K562 (cell line): ENCODE data around the gene ACSL3. TPM values are rescaled to one million over a fixed set of nuclear protein-coding genes. Genes with fewer than 3 reads are reported as not detected.

Experiments used
- BCL6 ChIP-seq: fragments of 250-450 bp; sonication (Bioruptor Pico); IDR thresholded peaks from 2 replicates; pipeline ENCODE4 v1.4.0; 2020
- CEBPZ ChIP-seq: fragments of 150-350 bp; IDR thresholded peaks from 2 replicates; pipeline ENCODE4 v1.6.1; 2014; ENCODE audit warnings: low read depth, mild to moderate bottlenecking, low read length, borderline replicate concordance
- CHCHD3 ChIP-seq: fragments of 250-450 bp; sonication (Bioruptor Pico); IDR thresholded peaks from 2 replicates; pipeline ENCODE4 v2.1.2; 2022; ENCODE audit warnings: mild to moderate bottlenecking
- FOXP4 ChIP-seq: sonication (generic); formaldehyde crosslinking; IDR thresholded peaks from 2 replicates; pipeline ENCODE4 v1.8.0; 2022; ENCODE audit warnings: mild to moderate bottlenecking, missing genetic modification reagents, borderline replicate concordance
- HNRNPUL1 ChIP-seq: fragments of 200-400 bp; formaldehyde crosslinking; IDR thresholded peaks from 2 replicates; pipeline ENCODE4 v1.6.1; 2017; ENCODE audit warnings: low read length
- POLR2B ChIP-seq: fragments of 450-650 bp; IDR thresholded peaks from 2 replicates; pipeline ENCODE4 v1.6.1; 2018; ENCODE audit warnings: low read depth; ENCODE audit not compliant: partially characterized antibody
- RCOR1 ChIP-seq, 2 experiments: IDR thresholded peaks; 2 replicates each; pipeline ENCODE4 v1.6.1; 2012; ENCODE audit warnings: low read depth in 2 of 2, low read length in 2 of 2, borderline replicate concordance in 1 of 2, improper control_type of control experiment in 1 of 2
- TAF7 ChIP-seq: fragments of 450-650 bp; IDR thresholded peaks from 2 replicates; pipeline ENCODE4 v1.6.1; 2016; ENCODE audit warnings: missing genetic modification characterization, missing compliant biosample characterization
- ZNF134 ChIP-seq: fragments of 250-450 bp; sonication (Bioruptor Pico); conservative IDR thresholded peaks from 2 replicates; pipeline ENCODE4 v1.4.0; 2020
- ZNF239 ChIP-seq: fragments of 250-450 bp; sonication (Bioruptor Pico); IDR thresholded peaks from 2 replicates; pipeline ENCODE4 v1.4.0; 2020; ENCODE audit warnings: mild to moderate bottlenecking
- ZNF24 ChIP-seq: fragments of 450-650 bp; IDR thresholded peaks from 2 replicates; pipeline ENCODE4 v1.6.1; 2016
- ZNF3 ChIP-seq: fragments of 250-450 bp; sonication (Bioruptor Pico); IDR thresholded peaks from 2 replicates; pipeline ENCODE4 v1.5.0; 2021; ENCODE audit warnings: mild to moderate bottlenecking, moderate library complexity
- polyA plus RNA-seq, 8 experiments: library from polyadenylated mRNA; depleted of rRNA in 4 of 8; stranded (reverse) in 5 of 8; unstranded in 3 of 8; fragments of >200 nt; fragmentation: Nextera tagmentation in 2 of 8; fragmentation: Illumina TruSeq in 1 of 8; extraction: Ambion mirVana in 2 of 8; extraction: Trizol in 1 of 8; gene quantifications; 2 replicates each; pipeline versions ENCODE4 v1.2.1 to v1.2.3, GENCODE V29; 2011 to 2014; ENCODE audit warnings: inconsistent platforms in 1 of 8, missing spikeins in 1 of 8
- total RNA-seq, 7 experiments: library from RNA; depleted of rRNA in 6 of 7; stranded (reverse); fragments of >200 nt in 6 of 7; fragmentation: Illumina TruSeq in 2 of 7; extraction: Trizol in 2 of 7; gene quantifications; 2 replicates each; pipeline versions ENCODE4 v1.2.1 to v1.2.3, GENCODE V29; 2011 to 2021; ENCODE audit warnings: low replicate concordance in 1 of 7
- TF ChIP-seq, protein P1 (sequence below): sonication (generic); formaldehyde crosslinking; IDR thresholded peaks from 2 replicates; pipeline ENCODE4 v1.8.1; 2023; ENCODE audit warnings: missing genetic modification reagents, mild to moderate bottlenecking, borderline replicate concordance
- TF ChIP-seq, protein P2 (sequence below): fragments of 250-450 bp; sonication (Bioruptor Pico); IDR thresholded peaks from 2 replicates; pipeline ENCODE4 v1.4.0; 2020; ENCODE audit warnings: borderline replicate concordance
- TF ChIP-seq, protein P3 (sequence below): fragments of 250-450 bp; sonication (Bioruptor Pico); IDR thresholded peaks from 2 replicates; pipeline ENCODE4 v1.5.1; 2021; ENCODE audit warnings: mild to moderate bottlenecking

Gene ACSL3
- total and polyA plus RNA-seq, 9 of the 15 experiments (the other 6 are each of a cell fraction or from before 2014, with no cell fraction given) = 21.3 to 123 (median 85.2) TPM

DNA sequence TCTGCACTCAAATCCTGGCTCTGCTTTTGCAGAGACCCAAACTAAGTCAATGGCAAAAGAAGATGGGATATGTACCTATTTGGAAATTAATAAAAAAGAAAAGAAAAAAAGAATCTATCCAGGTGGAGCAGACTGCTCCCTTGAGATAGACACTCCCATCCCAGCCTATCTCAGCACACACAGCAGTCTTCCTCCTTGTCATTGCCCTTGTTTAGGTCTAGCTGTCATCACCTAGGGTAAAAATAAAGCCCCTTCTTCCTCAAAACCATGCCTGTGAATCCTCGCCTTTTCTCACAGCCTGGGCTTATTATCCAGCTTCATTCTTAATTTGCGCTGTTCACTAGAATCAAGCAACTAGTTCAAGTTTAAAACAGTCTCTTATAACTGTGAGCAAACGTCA lies 30.7 kb upstream of the ACSL3 start (continued):
- no peak for TF ChIP-seq CEBPZ
- no peak for TF ChIP-seq TAF7 (tag)
- TF ChIP-seq ZNF134 = no peak
- no peak for TF ChIP-seq HNRNPUL1
- TF ChIP-seq, protein P1, sequence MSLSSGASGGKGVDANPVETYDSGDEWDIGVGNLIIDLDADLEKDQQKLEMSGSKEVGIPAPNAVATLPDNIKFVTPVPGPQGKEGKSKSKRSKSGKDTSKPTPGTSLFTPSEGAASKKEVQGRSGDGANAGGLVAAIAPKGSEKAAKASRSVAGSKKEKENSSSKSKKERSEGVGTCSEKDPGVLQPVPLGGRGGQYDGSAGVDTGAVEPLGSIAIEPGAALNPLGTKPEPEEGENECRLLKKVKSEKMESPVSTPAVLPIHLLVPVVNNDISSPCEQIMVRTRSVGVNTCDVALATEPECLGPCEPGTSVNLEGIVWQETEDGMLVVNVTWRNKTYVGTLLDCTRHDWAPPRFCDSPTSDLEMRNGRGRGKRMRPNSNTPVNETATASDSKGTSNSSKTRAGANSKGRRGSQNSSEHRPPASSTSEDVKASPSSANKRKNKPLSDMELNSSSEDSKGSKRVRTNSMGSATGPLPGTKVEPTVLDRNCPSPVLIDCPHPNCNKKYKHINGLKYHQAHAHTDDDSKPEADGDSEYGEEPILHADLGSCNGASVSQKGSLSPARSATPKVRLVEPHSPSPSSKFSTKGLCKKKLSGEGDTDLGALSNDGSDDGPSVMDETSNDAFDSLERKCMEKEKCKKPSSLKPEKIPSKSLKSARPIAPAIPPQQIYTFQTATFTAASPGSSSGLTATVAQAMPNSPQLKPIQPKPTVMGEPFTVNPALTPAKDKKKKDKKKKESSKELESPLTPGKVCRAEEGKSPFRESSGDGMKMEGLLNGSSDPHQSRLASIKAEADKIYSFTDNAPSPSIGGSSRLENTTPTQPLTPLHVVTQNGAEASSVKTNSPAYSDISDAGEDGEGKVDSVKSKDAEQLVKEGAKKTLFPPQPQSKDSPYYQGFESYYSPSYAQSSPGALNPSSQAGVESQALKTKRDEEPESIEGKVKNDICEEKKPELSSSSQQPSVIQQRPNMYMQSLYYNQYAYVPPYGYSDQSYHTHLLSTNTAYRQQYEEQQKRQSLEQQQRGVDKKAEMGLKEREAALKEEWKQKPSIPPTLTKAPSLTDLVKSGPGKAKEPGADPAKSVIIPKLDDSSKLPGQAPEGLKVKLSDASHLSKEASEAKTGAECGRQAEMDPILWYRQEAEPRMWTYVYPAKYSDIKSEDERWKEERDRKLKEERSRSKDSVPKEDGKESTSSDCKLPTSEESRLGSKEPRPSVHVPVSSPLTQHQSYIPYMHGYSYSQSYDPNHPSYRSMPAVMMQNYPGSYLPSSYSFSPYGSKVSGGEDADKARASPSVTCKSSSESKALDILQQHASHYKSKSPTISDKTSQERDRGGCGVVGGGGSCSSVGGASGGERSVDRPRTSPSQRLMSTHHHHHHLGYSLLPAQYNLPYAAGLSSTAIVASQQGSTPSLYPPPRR (CRISPR knock-in tag) = no peak
- TF ChIP-seq RCOR1 (IDR thresholded peaks at IDR 0.05; ENCODE audit: borderline replicate concordance in 1 of 2, low read depth in 2 of 2, low read length in 2 of 2) = peak in 1 of 2 experiments; percentile 73; a peak in 2 of 4 replicates
- TF ChIP-seq, protein P2, sequence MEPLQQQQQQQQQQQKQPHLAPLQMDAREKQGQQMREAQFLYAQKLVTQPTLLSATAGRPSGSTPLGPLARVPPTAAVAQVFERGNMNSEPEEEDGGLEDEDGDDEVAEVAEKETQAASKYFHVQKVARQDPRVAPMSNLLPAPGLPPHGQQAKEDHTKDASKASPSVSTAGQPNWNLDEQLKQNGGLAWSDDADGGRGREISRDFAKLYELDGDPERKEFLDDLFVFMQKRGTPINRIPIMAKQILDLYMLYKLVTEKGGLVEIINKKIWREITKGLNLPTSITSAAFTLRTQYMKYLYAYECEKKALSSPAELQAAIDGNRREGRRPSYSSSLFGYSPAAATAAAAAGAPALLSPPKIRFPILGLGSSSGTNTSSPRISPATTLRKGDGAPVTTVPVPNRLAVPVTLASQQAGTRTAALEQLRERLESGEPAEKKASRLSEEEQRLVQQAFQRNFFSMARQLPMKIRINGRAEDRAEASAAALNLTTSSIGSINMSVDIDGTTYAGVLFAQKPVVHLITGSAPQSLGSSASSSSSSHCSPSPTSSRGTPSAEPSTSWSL = no peak
- TF ChIP-seq CHCHD3 (CRISPR knock-in tag) = no peak
- TF ChIP-seq ZNF3 (CRISPR knock-in tag) = no peak
- no peak for TF ChIP-seq ZNF239 (CRISPR knock-in tag)
- TF ChIP-seq BCL6 (CRISPR knock-in tag) = no peak
- TF ChIP-seq POLR2B = no peak
- TF ChIP-seq, protein P3, sequence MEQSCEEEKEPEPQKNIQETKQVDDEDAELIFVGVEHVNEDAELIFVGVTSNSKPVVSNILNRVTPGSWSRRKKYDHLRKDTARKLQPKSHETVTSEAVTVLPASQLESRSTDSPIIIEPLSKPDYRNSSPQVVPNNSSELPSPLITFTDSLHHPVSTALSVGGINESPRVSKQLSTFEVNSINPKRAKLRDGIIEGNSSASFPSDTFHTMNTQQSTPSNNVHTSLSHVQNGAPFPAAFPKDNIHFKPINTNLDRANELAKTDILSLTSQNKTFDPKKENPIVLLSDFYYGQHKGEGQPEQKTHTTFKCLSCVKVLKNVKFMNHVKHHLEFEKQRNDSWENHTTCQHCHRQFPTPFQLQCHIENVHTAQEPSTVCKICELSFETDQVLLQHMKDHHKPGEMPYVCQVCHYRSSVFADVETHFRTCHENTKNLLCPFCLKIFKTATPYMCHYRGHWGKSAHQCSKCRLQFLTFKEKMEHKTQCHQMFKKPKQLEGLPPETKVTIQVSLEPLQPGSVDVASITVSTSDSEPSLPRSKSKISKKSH (CRISPR knock-in tag) = no peak
- TF ChIP-seq FOXP4 (CRISPR knock-in tag) = no peak
- TF ChIP-seq ZNF24 = no peak
